Karpas-422 (cell line): ENCODE results near the gene PLPP6. TPM values are rescaled to one million over a fixed set of nuclear protein-coding genes. Genes with fewer than 3 reads are reported as not detected.

ENCODE experiments used
- DNase-seq: peaks from one replicate; pipeline ENCODE4 v3.0.0-alpha.2; 2015
- H2AFZ ChIP-seq: fragments of 200-600 bp; sonication (generic); 2 replicates; pipeline ENCODE4 v1.6.1; 2014; ENCODE audit warnings: antibody characterized with exemption, low read length, mixed read lengths
- H3K27ac ChIP-seq: fragments of 200-600 bp; sonication (generic); 2 replicates; pipeline ENCODE4 v1.5.1; 2014; ENCODE audit warnings: mild to moderate bottlenecking, low read length, moderate library complexity
- H3K27me3 ChIP-seq: fragments of 200-600 bp; sonication (generic); 2 replicates; pipeline ENCODE4 v1.6.1; 2014; ENCODE audit warnings: low read length, mixed read lengths
- H3K36me3 ChIP-seq: fragments of 200-600 bp; sonication (generic); 2 replicates; pipeline ENCODE4 v1.6.1; 2014; ENCODE audit warnings: low read length, mixed read lengths; ENCODE audit not compliant: insufficient read depth
- H3K4me1 ChIP-seq: fragments of 200-600 bp; sonication (generic); 2 replicates; pipeline ENCODE4 v1.6.1; 2014; ENCODE audit warnings: mild to moderate bottlenecking, low read length, mixed read lengths
- H3K4me2 ChIP-seq: fragments of 200-600 bp; sonication (generic); 2 replicates; pipeline ENCODE4 v1.6.1; 2014; ENCODE audit warnings: low read length, low read depth, mild to moderate bottlenecking; ENCODE audit not compliant: poor library complexity, severe bottlenecking
- H3K4me3 ChIP-seq: fragments of 200-600 bp; sonication (generic); 2 replicates; pipeline ENCODE4 v1.5.1; 2014; ENCODE audit warnings: mild to moderate bottlenecking, antibody characterized with exemption, low read length, mixed read lengths
- H3K79me2 ChIP-seq: fragments of 200-600 bp; sonication (generic); 2 replicates; pipeline ENCODE4 v1.6.1; 2014; ENCODE audit warnings: mild to moderate bottlenecking, low read length, mixed read lengths
- H3K9ac ChIP-seq: fragments of 200-600 bp; sonication (generic); 2 replicates; pipeline ENCODE4 v1.6.0; 2014; ENCODE audit warnings: low read length
- H3K9me2 ChIP-seq: fragments of 200-600 bp; sonication (generic), shearing (Covaris generic); replicated peaks from 2 replicates; pipeline ENCODE4 v1.6.0; 2014; ENCODE audit warnings: mild to moderate bottlenecking, low read length, moderate library complexity; ENCODE audit not compliant: insufficient read depth
- H3K9me3 ChIP-seq: fragments of 300-700, 200-600 bp; sonication (generic); 2 replicates; pipeline ENCODE4 v1.6.1; 2014; ENCODE audit warnings: low read length, mixed read lengths
- H4K20me1 ChIP-seq: fragments of 200-600 bp; sonication (generic); 2 replicates; pipeline ENCODE4 v1.6.1; 2014; ENCODE audit warnings: mild to moderate bottlenecking, antibody characterized with exemption, low read length, low read depth; ENCODE audit not compliant: insufficient read depth
- total RNA-seq: library from RNA; depleted of rRNA; stranded (reverse); fragments of >200 nt; shearing (Covaris generic); gene quantifications from 2 replicates; pipeline ENCODE4 v1.2.3, GENCODE V29; 2014; ENCODE audit warnings: low replicate concordance

PLPP6 gene
- total RNA-seq, 1 experiment from 2014 or later = 13.1 TPM

- no peaks in the 10 kb centered on the region for H3K27me3 ChIP-seq
- no peak overlapping the region for H2AFZ ChIP-seq
- H3K9ac ChIP-seq = peak overlapping the region; percentile 2; the same call in 1 of the 2 replicates
- H4K20me1 ChIP-seq = no peaks in the 10 kb centered on the region
- no peak for DNase-seq
- peaks cover 92% of the 10 kb centered on the region for H3K79me2 ChIP-seq
- H3K27ac ChIP-seq = peak overlapping the region; percentile 10; the same call in 1 of the 2 replicates
- peaks cover 17% of the 10 kb centered on the region for H3K4me1 ChIP-seq
- H3K9me2 ChIP-seq = no peaks in the 10 kb centered on the region
- no peaks in the 10 kb centered on the region for H3K9me3 ChIP-seq
- H3K36me3 ChIP-seq = peaks cover 47% of the 10 kb centered on the region
- no peak overlapping the region for H3K4me2 ChIP-seq
- no peak overlapping the region for H3K4me3 ChIP-seq
These were observed 27.6 kb downstream of the PLPP6 start for GRCh38 chr9:4689687-4690104.

GRCh38 chr9:4690144-4690543 lies 28.1 kb downstream of the PLPP6 start:
- no peak for DNase-seq
- no peak overlapping the region for H2AFZ ChIP-seq
- H3K36me3 ChIP-seq = peaks cover 49% of the 10 kb centered on the region
- peaks cover 17% of the 10 kb centered on the region for H3K4me1 ChIP-seq
- 0 out of 2 replicates have a peak overlapping the region, but pooled peaks have one; percentile 10 for H3K27ac ChIP-seq
- no peaks in the 10 kb centered on the region for H4K20me1 ChIP-seq
- peak overlapping the region; percentile 2; the same call in 1 of the 2 replicates for H3K9ac ChIP-seq
- H3K27me3 ChIP-seq = no peaks in the 10 kb centered on the region
- no peak overlapping the region for H3K4me2 ChIP-seq
- no peaks in the 10 kb centered on the region for H3K9me3 ChIP-seq
- no peaks in the 10 kb centered on the region for H3K9me2 ChIP-seq
- H3K4me3 ChIP-seq = no peak overlapping the region
- peaks cover 92% of the 10 kb centered on the region for H3K79me2 ChIP-seq

DNA sequence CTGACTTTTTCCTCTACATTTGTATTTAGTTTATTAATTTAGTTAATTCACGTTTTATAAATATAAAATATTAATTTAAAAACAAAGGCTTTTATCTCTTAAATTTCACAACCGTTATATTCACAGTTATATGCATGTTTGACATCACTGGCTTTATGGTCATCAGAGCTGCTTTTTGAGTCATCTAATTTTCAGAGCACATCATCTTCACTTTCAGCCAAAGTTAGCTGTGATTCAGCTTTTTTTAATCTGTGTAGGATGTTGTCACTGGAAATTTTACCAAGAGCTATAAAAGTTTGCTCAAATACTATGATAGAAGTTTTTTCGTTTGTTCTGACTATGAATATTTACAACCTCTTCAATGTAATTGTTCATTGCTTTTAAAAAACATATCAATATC lies 29.7 kb downstream of the PLPP6 start:
- Histone ChIP-seq H3K36me3 (peaks cover 43% of the 10 kb centered on the region), H3K27ac (no peak overlapping the region), H4K20me1 (no peaks in the 10 kb centered on the region; the same call in 1 of the 2 replicates), H3K4me3 (no peak overlapping the region), H3K4me1 (peaks cover 15% of the 10 kb centered on the region), H3K4me2 (no peak overlapping the region), H3K27me3 (no peaks in the 10 kb centered on the region), H2AFZ (no peak overlapping the region), H3K9me2 (no peaks in the 10 kb centered on the region), H3K9me3 (no peaks in the 10 kb centered on the region), H3K9ac (no peak overlapping the region), H3K79me2 (peaks cover 92% of the 10 kb centered on the region)
- no peak for DNase-seq

DNA sequence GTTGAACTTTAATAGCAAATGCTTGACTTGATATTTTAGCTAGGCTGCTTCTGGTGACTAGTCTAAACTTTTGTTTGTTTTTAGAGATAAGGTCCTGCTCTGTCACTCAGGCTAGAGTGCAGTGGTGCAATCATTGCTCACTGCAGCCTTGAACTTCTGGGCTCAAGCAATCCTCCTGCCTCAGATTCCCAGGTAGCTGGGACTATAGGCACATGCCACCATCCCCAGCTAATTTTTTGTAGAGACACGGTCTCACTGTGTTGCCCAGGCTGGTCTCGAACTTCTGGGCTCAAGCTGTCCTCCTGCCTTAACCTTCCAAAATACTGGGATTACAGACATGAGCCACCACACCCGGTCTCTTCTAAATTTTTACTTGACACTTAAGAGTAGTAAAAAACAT lies 38.0 kb downstream of the PLPP6 start:
- H3K27me3 ChIP-seq = no peaks in the 10 kb centered on the region

DNA sequence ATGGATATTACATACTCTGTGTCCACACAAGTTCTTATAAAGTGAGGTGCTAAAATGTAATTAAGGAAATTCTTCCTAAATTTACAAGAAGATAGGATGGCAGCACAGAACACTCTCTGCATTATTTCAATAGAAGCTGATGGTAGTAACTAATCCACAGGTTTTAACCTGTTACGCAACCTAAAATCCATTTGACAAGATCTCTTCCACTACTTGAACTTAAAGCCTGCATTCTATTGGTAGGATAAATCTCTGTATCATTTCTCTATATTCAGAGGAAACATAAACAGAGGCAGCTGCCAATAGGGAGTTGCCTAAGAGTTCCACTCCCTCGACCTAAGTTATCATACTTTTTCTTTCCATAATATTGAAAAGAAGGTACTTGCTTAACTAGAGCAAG lies 38.8 kb downstream of the PLPP6 start:
- Histone ChIP-seq H3K4me1 (no peaks in the 10 kb centered on the region), H3K9ac (no peak overlapping the region), H3K27me3 (no peaks in the 10 kb centered on the region), H3K36me3 (peaks cover 69% of the 10 kb centered on the region), H3K9me2 (no peaks in the 10 kb centered on the region), H4K20me1 (no peaks in the 10 kb centered on the region; the same call in 1 of the 2 replicates), H3K79me2 (peaks cover 45% of the 10 kb centered on the region), H3K4me2 (no peak overlapping the region), H2AFZ (no peak overlapping the region), H3K4me3 (no peak overlapping the region), H3K27ac (no peak overlapping the region), H3K9me3 (no peaks in the 10 kb centered on the region)
- no peak for DNase-seq

More for the DNA sequence above, 38.0 kb downstream of the PLPP6 start:
- Histone ChIP-seq H2AFZ (no peak overlapping the region), H3K9ac (no peak overlapping the region), H3K27ac (no peak overlapping the region), H4K20me1 (no peaks in the 10 kb centered on the region; the same call in 1 of the 2 replicates), H3K9me3 (no peaks in the 10 kb centered on the region), H3K4me2 (no peak overlapping the region), H3K36me3 (peaks cover 63% of the 10 kb centered on the region), H3K4me1 (no peaks in the 10 kb centered on the region), H3K4me3 (no peak overlapping the region), H3K9me2 (no peaks in the 10 kb centered on the region), H3K79me2 (peaks cover 49% of the 10 kb centered on the region)
- no peak for DNase-seq

DNA sequence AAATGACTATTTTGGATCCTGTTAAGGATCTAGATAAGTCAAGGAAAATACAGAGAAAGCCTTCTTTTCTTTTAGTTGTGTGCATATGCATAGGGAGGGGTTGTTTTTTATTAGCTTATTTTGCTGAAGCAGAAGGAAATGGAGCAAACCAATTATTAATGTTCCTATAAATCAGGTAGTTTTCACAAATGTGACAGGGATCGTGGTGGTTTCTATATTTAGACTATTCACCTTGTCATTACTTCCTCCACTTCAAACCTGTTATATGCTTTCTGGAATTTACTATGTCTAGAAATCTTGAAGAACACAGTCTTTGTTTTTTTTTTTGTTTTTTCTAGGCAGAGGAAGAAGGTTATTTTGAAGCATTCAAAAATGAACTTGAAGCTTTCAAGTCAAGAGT lies 39.4 kb downstream of the PLPP6 start:
- Histone ChIP-seq H3K9me3 (no peaks in the 10 kb centered on the region), H3K79me2 (peaks cover 39% of the 10 kb centered on the region), H3K9me2 (no peaks in the 10 kb centered on the region), H3K4me3 (no peak overlapping the region), H3K4me2 (no peak overlapping the region), H3K4me1 (no peaks in the 10 kb centered on the region), H4K20me1 (no peaks in the 10 kb centered on the region; the same call in 1 of the 2 replicates), H3K27ac (no peak overlapping the region), H3K36me3 (peaks cover 73% of the 10 kb centered on the region), H3K27me3 (no peaks in the 10 kb centered on the region), H3K9ac (no peak overlapping the region), H2AFZ (no peak overlapping the region)
- no peak for DNase-seq

- no peak for DNase-seq
- Histone ChIP-seq H4K20me1 (no peaks in the 10 kb centered on the region), H3K27me3 (no peaks in the 10 kb centered on the region), H3K9ac (no peak overlapping the region), H3K4me3 (no peak overlapping the region), H3K36me3 (peaks cover 64% of the 10 kb centered on the region), H3K4me2 (no peak overlapping the region), H3K79me2 (peaks cover 22% of the 10 kb centered on the region), H3K27ac (no peak overlapping the region), H3K9me2 (no peaks in the 10 kb centered on the region), H2AFZ (no peak overlapping the region), H3K9me3 (no peaks in the 10 kb centered on the region), H3K4me1 (no peaks in the 10 kb centered on the region)
These were observed 42.0 kb downstream of the PLPP6 start for GRCh38 chr9:4704129-4704528.

DNA sequence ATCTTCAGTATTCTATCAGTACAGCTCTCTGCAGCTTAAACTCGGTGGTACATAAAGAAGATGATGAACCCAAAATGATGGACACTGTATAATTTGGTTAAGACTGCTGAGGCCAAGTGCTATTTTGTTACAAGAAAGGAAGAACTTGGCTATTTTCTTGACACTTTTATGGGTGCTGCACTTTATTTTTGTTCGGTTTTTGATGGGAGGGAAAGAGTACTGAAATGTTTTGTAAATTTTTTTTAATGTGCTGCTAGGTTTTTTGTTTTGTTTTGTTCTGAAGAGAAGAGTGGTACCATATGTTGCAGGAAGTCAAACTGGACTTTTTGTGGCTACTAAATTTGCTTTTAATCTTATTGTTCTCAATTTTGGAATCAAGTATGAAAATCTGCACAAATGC lies 43.9 kb downstream of the PLPP6 start:
- no peak overlapping the region for H3K9ac ChIP-seq
- peaks cover 14% of the 10 kb centered on the region for H3K79me2 ChIP-seq
- H3K4me1 ChIP-seq = no peaks in the 10 kb centered on the region
- no peaks in the 10 kb centered on the region for H4K20me1 ChIP-seq
- no peak for DNase-seq
- no peak overlapping the region for H3K4me2 ChIP-seq
- no peaks in the 10 kb centered on the region for H3K9me3 ChIP-seq
- peaks cover 65% of the 10 kb centered on the region for H3K36me3 ChIP-seq
- no peak overlapping the region for H2AFZ ChIP-seq
- no peak overlapping the region for H3K4me3 ChIP-seq
- no peaks in the 10 kb centered on the region for H3K9me2 ChIP-seq
- no peaks in the 10 kb centered on the region for H3K27me3 ChIP-seq
- no peak overlapping the region for H3K27ac ChIP-seq
